COLO829 (cell line): Measurements from ENCODE around the gene PAX6.

Experiments used
- DNase-seq: peaks from one replicate; pipeline ENCODE4 v3.0.0; 2012; ENCODE audit warnings: low spot score

PAX6 gene

DNA sequence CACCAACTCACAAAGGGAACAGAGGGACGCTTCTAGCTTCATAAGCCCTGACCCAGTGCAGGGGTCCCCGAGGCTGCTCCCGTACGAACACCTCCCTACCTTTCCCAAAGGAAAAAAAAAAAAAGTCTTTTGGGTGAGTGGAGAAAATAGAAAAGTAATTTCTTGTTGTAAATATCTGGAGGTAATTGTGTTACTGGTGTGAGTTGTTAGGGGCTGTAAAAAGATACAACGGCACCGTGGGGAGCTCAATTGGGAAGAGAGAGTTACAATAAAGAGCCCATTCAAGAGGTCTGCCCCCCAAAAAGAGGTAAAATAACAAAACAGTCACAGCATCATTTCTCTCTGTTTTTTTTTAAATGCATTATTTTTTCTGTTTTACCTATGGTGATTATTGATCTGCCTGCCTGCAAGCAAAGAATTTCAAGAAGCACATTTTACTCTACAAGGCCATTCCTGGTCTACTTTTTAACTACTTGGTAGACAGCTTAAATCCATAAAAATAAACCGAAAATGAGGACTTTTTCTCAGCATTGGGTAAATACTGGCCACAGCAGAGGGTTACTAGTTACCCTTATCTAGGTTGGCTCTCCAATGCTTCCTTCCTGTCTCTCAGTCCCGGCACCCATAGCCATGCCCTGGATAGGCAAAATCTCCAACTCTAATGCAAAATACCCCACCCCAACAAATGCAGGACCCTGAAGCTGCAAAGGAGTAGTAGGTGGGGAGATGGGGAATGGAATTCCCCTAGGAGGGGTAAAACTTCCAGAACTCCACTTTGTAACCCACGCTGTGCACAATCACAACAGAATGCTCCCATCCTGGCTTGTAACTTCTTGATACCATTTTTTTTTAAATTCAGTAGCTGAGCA is 3.1 kb downstream of the PAX6 start:
- DNase-seq, result no peak

DNA sequence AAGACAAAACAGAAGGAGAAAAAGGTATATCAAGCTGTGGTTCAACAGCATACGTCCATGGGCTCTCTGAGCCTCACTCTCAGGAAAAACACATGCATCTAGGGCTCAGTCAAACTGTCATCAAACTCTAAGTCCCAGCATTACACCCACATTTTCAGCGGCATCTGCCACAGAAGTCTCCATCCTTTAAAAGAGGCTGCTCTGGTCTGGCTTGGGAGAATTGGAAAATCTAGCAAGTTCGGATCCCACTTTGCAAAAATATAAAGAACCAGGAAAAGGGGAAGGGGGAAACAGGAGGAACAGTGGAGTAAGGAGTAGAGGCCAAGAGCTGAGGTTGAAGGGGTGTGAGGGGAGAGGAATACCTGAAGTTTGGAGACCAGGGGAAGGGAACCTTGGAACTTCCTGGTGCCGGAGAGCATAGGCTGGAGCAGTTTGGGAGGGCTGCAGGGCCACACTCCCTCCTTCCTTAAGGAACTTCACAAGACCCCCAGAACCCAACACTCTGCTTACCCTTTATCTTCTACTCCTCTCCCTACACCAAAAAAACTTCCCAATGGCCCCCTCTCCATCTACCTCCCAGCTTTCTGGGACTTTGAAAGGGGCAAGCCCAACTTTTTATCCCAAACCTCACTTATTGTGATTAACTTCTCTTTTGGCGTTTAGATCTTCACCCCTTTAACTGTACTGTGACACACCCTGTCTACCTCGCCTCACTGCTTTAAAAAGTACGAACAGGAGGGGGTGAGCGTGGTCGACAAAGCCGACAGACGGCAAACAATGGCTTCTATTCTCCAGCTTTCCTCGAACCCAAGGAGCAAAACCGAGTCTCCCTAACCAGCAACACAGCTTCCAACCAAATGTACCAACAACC is 4.0 kb downstream of the PAX6 start:
- DNase-seq, result no peak

DNA sequence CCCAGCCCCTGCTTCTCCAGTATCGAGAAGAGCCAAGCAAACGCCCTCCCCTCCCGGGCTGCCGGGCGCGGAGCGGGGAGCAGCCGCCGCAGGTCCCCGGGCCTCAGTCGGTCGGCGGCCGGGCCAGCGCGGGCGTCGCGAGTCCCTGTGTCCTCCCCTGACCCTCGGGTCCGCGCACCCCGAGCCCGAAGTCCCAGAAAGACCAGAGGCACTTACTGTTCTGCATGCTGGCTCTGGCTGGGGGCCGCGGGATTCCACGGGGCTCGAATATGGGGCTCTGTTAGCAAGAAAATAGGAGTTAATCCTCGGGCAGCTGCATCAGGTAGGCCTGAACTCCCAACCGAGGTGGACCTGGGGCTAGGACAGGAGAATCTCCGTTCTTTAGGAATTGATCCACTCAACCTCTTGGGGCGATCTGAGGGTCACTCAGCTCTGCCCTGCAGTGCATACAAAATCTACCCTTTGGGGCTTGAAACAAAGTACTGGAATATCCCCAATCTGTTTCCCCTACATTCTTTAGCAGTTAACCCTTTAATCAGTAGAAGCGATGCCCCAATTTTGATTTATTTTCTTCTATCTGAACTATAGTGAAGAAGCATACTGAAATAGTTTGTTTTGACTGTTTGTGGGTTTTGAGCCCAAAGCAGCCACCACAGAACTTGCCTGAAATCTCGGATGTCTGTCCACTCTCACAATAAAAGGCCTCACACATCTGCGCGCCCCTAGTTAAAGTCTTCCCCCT is 4.8 kb downstream of the PAX6 start:
- DNase-seq, result no peak

DNA sequence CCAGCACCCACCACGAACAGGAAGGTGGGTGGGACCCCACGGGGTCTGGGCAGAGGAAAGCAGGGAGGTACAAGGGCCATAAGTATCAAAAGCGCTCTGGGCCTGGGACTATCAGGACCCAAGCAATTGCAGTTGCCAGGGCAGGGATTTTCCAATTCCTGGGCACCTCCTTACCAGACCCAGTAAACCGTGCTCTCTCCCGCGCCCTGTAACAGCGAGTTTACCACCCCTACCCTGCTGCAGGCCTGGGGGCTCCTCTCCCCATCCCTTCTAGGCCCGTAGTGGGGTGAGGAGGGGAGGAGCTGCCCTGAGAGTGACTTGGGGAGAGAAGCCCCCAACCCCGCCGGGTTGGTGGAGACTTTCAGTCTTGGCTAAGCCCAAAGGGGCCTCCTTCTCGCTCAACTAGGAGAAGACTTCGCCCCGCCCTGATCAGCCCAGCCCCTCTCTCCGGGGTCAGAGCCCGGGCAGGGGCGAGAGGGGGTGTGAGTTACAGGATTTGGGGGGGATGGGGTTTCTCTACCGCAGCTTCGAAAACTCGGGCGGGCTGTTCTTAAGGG is 5.4 kb downstream of the PAX6 start:
- no peak for DNase-seq

- no peak for DNase-seq
Observed at GRCh38 chr11:31805037-31805628, 6.0 kb downstream of the PAX6 start.

- no peak for DNase-seq
Observed at GRCh38 chr11:31804312-31805036, 6.6 kb downstream of the PAX6 start.

DNA sequence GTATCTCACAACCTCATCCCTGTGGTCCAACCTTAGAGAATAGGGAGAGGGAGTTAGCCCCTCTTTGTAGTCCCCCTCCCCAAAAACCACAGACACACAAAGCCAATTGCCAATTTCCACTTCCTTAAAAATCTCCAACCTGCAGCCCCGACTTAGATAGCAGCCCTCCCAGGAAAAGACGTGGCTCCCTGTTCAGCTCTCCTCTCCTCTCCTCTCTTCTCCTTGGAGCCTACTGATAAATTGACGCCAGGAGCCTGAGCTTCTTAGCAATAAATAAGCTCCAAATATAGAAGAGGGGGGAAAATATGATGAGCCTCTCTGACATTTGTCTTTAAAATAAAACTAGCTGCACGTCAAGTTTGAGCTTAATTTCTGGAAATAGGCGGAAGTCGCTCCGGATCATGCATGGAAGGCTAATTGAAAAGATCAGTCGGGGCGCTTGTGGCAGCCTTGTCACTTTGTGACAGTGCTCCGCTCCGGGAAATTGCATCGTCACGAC is 7.3 kb downstream of the PAX6 start:
- DNase-seq, result no peak

GRCh38 chr11:31802990-31803812 is 7.9 kb downstream of the PAX6 start:
- no peak for DNase-seq

- DNase-seq, result no peak
Observed at GRCh38 chr11:31802609-31802989, 8.5 kb downstream of the PAX6 start.

- no peak for DNase-seq
Observed at GRCh38 chr11:31802000-31802551, 9.0 kb downstream of the PAX6 start.

- no peak for DNase-seq
Observed at GRCh38 chr11:31801298-31801702, 9.8 kb downstream of the PAX6 start.

DNA sequence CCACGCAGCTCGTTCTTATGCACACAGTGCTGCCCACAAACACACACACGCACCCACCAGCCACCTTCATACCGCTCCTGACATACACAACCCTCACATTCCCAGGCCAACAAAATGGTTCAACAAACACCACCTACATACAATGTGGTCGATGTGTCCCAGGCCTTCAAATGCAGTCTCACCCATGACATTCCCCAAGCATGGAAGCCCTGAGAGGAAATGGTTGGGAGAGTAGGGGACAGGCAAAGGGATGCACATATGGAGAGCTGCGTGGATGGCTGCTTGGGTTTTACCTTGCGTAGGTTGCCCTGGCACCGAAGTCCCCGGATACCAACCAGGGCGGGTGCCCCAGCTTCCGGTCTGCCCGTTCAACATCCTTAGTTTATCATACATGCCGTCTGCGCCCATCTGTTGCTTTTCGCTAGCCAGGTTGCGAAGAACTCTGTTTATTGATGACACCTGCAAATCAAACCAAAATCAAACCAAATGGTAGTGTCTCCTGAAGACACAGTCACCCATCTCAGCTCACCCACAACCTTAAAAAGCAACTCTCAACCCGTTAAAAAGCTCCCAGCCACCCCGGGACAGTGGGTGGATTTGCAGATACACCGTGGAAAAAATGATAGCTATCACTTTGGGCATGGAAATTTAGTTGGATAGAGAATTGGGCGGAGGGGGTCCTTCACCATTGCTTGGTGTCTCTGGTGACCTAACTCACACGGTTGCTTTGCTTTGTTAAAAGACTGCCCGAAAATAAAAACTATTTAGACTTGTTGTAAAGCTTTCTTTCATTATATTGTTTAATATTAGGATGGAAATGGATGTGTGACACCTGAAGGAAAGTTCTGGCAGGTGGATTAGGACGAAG is 10.5 kb downstream of the PAX6 start:
- DNase-seq, result no peak

DNA sequence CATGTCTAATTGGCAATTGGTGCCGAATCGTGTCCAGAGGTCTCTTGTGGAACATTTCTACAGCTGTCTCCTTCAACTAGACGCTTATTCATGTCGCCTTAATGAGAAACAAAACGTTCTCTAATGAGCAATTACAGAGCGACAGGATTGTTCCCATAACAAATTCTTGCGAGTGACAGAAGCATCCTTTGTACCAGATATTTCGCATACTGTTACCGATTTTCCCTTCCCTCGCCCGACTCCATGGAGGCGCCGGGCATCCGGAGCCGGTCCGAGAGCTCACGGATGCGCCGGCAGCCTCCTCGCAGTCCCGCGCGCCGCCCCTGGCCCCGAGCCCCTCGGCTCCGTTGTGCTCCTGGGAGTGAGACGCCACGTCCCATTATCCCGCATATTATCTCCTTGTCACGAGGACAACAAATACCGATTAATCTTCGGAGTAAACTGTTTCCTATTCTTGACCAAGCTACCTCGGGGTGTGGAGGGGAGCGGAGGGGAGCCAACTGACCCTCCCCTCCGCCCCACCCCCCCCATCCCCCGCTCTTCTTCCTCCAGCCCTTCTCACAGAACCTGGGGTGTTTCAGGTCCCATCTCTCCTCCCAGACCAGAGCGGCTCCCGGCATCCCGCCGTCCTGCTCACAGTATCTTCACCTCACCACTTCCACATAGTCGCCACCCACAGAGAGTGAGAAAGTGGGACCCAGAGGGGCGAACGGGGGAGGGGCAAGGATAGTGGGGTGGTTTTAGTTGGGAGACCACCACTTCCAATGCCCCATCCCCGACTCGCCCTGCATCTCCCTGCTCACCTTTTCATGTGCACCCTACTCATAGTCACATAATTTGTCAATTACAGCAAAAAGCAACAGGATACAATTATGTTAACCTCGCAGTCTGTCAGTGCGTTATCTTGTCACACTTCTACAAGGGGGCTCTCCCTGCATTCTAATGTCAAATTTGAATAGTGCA is 11.4 kb downstream of the PAX6 start:
- DNase-seq, result no peak

DNA sequence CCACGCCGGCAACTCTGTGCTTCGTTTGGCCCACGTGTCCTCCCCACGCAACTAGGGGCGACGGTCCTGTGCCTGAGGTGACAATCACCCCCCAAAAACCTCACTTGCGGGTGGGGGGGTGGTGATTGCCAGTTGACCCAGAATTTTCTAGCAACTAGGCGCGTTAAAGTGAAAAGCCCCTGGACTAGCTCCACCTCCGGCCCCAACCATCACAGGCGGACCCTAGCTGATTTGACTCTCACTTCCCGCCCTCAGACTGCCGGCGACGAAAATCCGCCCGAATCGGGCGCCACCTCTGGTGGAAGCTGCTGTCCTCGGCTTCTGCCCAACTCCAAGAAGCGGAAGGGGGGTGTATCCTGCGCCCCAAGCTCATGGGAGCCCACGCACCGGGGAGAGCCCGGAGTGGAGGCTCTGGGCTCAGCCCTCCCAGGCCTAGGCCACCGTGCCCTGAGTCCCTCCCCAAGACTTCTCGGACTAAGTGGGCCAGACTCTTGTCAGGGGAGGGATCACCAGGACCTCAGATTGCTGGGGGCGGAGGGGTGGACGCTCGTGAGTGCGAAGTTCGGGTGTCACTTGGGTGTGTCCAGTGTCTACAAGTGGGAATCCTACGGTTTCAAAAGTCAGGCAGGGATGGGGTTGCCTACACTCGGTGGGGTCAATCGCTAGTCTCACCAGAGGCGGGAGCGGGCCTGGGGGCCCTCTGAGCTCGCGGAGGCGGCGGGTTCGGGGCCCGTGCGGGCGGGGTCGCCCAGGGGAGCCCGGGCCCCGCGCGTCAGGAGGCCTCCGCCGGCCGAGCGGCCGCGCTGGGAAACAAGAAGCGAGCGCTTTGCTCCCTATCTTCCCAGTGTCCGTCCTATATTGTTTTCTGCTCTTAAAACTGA is 12.3 kb downstream of the PAX6 start:
- DNase-seq, result no peak

DNA sequence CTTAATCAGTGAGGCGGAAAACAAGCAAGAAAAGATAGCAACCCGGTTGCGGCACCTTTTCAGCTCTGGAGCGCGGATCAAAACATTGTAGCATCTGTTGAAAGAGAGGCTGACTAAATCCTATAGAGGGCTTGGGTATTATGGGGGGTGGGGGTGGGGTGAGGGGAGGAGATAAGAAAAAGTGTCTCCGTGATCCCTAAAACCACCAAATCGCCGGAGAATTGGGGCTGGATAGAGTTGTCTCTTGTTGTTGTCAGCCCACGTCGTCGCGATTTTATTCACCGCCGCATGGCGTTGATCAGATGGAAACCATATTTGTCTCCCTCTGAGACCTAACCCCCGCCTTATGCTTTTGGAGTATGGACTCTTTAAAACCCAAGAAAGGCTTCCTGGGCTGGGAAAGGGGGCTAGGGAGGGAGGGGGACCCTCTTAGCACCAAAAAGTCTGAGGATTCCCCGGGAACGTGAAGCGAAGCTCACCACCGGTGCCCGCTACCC is 13.0 kb downstream of the PAX6 start:
- no peak for DNase-seq
